HPDE6-E6E7 (cell line): ENCODE results near the gene DOCK9.
"Not testable (repeated sequence)": the region's sequence is repeated elsewhere in the genome, so short reads cannot be mapped to it uniquely, and the experiment has no call there.

Source experiments
- DNase-seq: peaks from one replicate; pipeline ENCODE4 v3.0.0; 2011; ENCODE audit warnings: missing footprints; ENCODE audit errors: extremely low spot score

DOCK9 gene

GRCh38 chr13:98824376-98825160, 153.3 kb downstream of the DOCK9 start:
- no peak for DNase-seq

GRCh38 chr13:98823442-98823841, 154.4 kb downstream of the DOCK9 start:
- DNase-seq = no peak

DNA sequence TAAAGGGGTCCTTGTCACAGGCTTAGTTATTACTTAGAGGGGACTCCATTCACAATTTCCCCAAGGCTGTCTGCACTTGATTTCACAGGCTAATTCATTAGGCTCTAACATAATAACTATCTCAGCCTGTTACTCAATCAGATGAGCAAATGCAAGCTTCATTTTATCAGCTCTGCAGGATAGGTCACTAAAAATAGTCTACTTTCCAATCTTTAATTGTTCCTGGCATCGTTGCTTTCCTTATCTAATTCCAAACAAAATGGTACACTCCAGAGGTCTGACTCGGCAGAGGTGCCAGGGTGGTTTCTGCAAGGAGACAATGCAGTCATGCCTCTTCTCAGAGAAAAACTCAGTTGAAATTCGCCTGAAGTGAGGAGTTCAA, 155.6 kb downstream of the DOCK9 start:
- no peak for DNase-seq

GRCh38 chr13:98821372-98822224, 156.3 kb downstream of the DOCK9 start:
- DNase-seq = no peak

- DNase-seq = no peak
Observed at GRCh38 chr13:98820744-98821371, 157.0 kb downstream of the DOCK9 start.

DNA sequence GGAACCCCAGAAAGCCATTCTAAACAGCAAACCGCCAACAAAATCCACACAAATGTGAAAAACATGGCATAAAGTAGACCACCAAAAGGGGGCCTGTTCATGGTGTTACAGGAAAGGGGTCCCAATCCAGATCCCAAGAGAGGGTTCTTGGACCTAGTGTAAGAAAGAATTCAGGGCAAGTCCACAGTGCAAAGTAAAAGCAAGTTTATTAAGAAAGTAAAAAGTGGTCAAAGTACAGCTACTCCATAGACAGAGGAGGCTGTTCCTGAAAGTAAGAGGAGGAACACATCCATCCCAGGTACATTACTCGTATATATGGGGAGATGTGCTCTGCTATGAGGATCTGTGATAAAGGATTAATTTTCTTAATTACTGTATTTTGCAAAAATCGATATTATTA, 157.6 kb downstream of the DOCK9 start:
- DNase-seq = no peak

DNA sequence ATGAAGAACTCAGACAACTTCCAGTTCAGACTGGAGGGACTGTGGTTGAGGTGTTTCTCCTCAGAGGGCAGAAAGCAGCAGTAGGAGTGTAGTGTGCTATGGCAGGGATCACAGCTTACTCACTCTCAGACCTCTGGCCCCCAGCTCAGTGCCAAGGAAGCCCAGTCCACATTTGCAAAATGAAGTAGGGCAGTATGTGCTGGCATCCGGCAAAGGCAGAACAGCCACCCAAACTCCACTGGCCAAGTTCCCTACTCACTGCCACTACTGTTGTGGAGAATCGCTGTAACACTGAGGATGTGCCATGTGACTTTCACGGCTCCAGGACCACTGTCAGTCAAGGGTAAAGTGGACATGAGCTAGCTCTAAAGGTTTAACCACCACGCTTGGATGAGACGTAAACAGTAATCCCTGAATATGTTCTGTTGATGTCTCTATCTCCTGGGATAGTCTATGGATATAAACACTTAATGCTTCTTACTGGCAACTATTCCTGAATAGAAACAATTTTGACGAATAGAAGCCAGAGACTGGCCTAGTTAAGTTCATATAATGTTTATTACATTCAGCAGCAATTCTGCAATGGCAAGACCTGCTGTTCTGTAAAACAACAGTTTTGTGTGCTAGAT, 158.4 kb downstream of the DOCK9 start:
- no peak for DNase-seq

GRCh38 chr13:98816406-98816805, 161.5 kb downstream of the DOCK9 start:
- DNase-seq = no peak

DNA sequence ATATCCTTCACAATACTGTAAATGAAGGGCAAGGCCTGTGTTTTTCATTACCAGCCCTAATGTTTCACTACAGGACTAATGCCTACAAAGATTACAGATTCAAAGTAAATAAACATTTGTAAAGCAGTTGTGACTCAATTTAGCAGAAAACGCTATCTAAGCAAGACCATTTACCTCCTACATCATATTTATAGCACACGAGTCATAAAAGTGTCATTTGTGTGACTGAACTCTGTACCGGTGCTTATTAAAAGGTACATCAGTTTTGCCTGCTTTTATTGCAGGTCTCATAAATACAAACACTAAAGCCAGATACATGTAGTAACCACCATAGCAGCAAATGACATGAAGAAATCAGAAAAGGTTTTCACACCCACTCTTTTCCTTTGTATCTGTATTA, 163.9 kb downstream of the DOCK9 start:
- no peak for DNase-seq

DNA sequence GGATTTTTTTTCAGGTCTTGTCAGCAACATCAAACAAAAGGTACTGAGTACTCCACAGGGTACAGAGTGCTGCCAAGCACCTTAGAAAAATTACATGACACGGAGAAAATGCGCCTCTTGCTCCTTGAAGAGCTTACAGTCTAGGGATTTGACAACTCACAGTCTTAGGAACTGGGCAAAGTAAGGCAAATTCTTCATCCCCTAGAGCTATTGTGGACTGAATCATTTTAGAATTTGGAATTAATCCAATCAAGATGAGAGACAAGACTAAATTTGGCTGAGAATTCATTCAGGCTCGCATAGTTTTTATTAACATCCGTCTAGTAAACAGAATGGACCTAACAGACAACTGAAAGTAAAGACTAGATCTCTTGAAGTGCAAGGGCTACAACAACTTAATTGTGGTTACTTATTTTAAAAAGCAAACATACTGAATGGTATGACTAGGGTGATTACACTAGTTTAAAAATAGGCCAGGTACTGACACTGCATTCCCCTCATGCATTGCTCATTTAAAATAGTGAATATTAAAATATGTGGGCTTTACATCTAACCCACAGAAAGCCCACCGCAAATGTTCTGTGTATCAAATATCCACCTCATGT, 165.6 kb downstream of the DOCK9 start:
- DNase-seq = not testable (repeated sequence)

DNA sequence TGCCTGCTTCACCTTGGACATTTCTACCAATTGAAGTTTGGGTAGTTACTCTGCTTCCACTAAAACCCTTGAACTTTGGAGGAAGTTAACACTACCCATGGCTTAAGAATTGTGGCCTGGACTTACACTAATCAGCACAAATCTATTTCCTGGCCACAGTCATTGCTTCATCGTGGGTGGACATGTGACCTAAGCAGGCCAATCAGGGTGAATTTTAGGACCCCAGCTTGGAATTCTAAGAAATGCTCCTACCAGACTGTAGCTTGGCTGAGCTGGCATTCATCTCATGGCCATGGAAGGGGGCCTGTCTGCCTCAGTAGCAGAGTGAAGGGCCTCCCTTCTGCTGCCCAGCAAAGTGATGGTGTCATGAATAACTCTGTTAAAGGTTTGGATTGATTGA, 167.1 kb downstream of the DOCK9 start:
- no peak for DNase-seq

DNA sequence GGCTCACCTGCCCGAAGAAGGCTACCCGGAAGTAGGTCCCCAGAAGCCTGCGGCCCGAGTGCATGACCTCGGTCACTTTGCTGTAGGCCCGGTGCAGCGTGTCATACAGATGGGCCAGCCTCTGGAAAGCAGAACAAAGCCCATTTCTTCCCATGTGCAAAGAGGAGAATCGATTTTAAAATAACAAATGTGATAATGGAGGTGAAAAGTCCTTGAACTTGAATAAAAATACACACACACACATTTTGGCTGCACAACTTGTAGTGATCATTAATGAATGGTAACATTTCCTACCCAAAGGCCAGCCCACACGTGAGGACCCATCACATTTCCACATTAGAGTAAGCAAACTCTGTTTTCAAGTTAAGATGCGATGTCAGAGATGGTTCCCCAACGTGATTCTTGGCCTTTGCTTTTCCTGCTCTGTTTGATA, 168.5 kb downstream of the DOCK9 start:
- DNase-seq = no peak

GRCh38 chr13:98807774-98808173, 170.1 kb downstream of the DOCK9 start:
- no peak for DNase-seq

- no peak for DNase-seq
Observed at GRCh38 chr13:98804336-98804855, 173.5 kb downstream of the DOCK9 start.

DNA sequence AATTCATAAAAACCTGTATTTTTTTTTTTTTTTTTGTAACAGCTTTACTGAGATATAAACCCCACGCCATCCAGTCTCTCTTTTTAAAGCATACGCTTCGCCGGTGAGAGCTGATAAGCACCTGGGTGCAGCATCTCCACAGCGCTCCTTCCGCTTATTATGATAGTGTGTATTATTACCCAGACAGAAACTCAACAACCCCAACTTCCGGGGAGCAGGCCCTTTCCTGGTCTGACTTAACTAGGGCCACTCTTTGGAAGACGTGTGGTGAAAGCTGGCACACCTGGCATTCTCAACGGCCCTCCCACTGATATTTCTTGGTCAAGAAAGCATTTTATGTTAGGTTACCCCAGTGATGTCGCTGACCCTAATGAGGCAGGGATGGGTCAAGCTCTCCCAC, 173.9 kb downstream of the DOCK9 start:
- no peak for DNase-seq

- no peak for DNase-seq
Observed at GRCh38 chr13:98803111-98803561, 174.7 kb downstream of the DOCK9 start.

GRCh38 chr13:98802559-98802958, 175.3 kb downstream of the DOCK9 start:
- DNase-seq = no peak

GRCh38 chr13:98801626-98802418, 176.0 kb downstream of the DOCK9 start:
- DNase-seq = no peak

DNA sequence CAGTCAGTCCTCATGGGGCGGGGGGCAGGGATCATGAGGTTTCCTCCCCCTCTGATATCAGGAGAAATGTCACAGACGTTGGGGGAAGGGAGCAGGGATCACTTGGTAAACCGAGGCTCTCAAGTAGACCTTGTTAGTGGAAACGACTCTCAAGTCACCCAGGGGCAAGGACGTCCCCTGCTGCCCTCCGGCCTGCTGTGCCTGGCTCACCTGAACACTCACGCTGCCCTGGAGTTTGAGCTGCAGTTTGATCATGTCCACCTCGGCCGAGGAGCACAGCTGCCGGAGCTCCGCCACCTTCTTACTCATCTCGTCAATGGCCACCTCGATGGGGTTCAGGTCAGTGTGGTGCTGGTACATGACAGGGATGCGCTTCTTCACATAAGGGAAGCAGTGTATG, 177.8 kb downstream of the DOCK9 start:
- no peak for DNase-seq

- DNase-seq = no peak
Observed at GRCh38 chr13:98798849-98799645, 178.8 kb downstream of the DOCK9 start.
